OCI-LY1 (cell line): Measurements from ENCODE around the gene IPO13.

Experiments used
- H2AFZ ChIP-seq: fragments of 200-600 bp; sonication (generic), shearing (Covaris generic); 2 replicates; pipeline ENCODE4 v1.6.0; 2014; ENCODE audit warnings: antibody characterized with exemption, mild to moderate bottlenecking, low read length
- H3F3A ChIP-seq: fragments of 200-600 bp; sonication (generic), shearing (Covaris generic); 2 replicates; pipeline ENCODE4 v1.6.0; 2014; ENCODE audit warnings: mild to moderate bottlenecking, antibody characterized with exemption, low read length, moderate library complexity; ENCODE audit not compliant: insufficient read depth
- H3K27ac ChIP-seq: fragments of 200-600 bp; sonication (generic); 2 replicates; pipeline ENCODE4 v1.5.1; 2014; ENCODE audit warnings: low read length, mixed run types, mild to moderate bottlenecking, low read depth; ENCODE audit not compliant: poor library complexity, severe bottlenecking
- H3K27me3 ChIP-seq: fragments of 200-600 bp; sonication (generic); 2 replicates; pipeline ENCODE4 v1.6.0; 2014; ENCODE audit warnings: antibody characterized with exemption, mild to moderate bottlenecking, low read length, moderate library complexity; ENCODE audit not compliant: insufficient read depth
- H3K36me3 ChIP-seq: fragments of 200-600 bp; sonication (generic); 2 replicates; pipeline ENCODE4 v1.6.1; 2014; ENCODE audit warnings: mild to moderate bottlenecking, antibody characterized with exemption, low read length, moderate library complexity, mixed read lengths; ENCODE audit not compliant: insufficient read depth
- H3K4me1 ChIP-seq: fragments of 200-600 bp; sonication (generic); 2 replicates; pipeline ENCODE4 v1.5.1; 2014; ENCODE audit warnings: mild to moderate bottlenecking, low read length, moderate library complexity; ENCODE audit not compliant: insufficient read depth, severe bottlenecking
- H3K4me2 ChIP-seq: fragments of 200-600 bp; sonication (generic), shearing (Covaris generic); 2 replicates; pipeline ENCODE4 v1.6.1; 2014; ENCODE audit warnings: low read length
- H3K4me3 ChIP-seq: fragments of 200-600 bp; sonication (generic); 2 replicates; pipeline ENCODE4 v1.5.1; 2014; ENCODE audit warnings: low read length, low read depth, mild to moderate bottlenecking, mixed read lengths; ENCODE audit not compliant: poor library complexity, severe bottlenecking
- H3K79me2 ChIP-seq: fragments of 200-600 bp; shearing (Covaris generic); 2 replicates; pipeline ENCODE4 v1.6.1; 2016; ENCODE audit warnings: mixed run types, low read length, mixed read lengths; ENCODE audit not compliant: insufficient read depth
- H3K9ac ChIP-seq: fragments of 200-600 bp; sonication (generic), shearing (Covaris generic); 2 replicates; pipeline ENCODE4 v1.6.1; 2014; ENCODE audit warnings: mild to moderate bottlenecking, low read length, mixed read lengths
- H3K9me2 ChIP-seq: fragments of 200-600 bp; sonication (generic), shearing (Covaris generic); 2 replicates; pipeline ENCODE4 v1.6.1; 2014; ENCODE audit warnings: low read depth, mild to moderate bottlenecking, low read length, mixed read lengths
- H3K9me3 ChIP-seq: fragments of 200-600 bp; shearing (Covaris generic); 2 replicates; pipeline ENCODE4 v1.6.1; 2014; ENCODE audit warnings: low read length, mixed read lengths
- H4K20me1 ChIP-seq: fragments of 200-600 bp; sonication (generic), shearing (Covaris generic); 2 replicates; pipeline ENCODE4 v1.6.0; 2016; ENCODE audit warnings: mild to moderate bottlenecking, low read length; ENCODE audit not compliant: insufficient read depth
- EZH2 ChIP-seq: fragments of 200-600 bp; sonication (generic), shearing (Covaris generic); IDR thresholded peaks from 2 replicates; pipeline ENCODE4 v1.8.0; 2017; ENCODE audit warnings: borderline replicate concordance, mixed run types, mild to moderate bottlenecking, antibody characterized with exemption, low read length, moderate library complexity, mixed read lengths
- TF ChIP-seq, protein P1 (sequence below): fragments of 200-600 bp; sonication (generic), shearing (Covaris generic); IDR thresholded peaks from 2 replicates; pipeline ENCODE4 v1.5.1; 2017; ENCODE audit warnings: mild to moderate bottlenecking, antibody characterized with exemption, low read length, moderate library complexity, mixed read lengths

IPO13 gene

DNA sequence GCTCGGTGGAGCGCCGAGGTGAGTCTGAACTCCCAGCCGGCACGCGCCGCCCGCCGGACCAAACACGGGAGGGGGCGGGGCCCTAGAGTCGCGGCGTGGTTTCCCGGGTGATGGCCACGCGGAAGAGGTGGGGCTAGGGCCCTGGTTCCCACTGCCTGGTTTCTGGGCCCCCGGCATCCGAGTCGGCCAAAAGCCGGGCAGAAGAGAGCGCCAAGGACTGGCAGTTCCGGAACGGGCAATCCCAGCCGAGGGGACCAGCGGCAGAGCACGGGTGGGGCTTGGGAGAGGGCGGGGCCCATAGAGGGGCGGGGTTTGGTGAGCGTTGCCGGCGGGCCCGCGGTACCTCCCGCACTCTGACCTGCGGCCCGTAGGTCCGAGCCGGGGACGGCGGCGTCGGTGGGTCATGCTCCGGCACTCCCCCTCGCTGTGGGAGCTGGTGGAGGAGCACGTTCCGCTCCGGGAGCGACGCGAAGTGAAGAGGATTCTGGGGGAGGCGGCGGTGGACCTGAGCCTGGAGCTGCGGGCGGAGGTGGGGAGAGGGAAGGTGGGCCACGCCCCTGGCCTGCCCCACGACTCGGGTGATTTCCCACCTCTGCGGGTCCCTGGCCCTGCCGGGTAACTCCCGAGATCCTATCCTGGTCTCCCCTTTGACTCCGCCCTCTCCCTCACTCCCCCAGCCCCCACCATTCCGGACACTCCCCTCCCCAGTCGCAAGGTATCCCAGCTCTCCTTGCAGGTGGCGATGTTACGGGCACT, 44.9 kb downstream of the IPO13 start, which contains the start of gene CCDC24:
Gene CCDC24 (plus strand): TSS at position 124 of the 756 bp plus-strand sequence. CDS start 280 bp downstream, at position 404.
- Histone ChIP-seq H2AFZ (no peak within 1 kb of the TSS), H3K4me2 (peak within 1 kb of the TSS; percentile 71), H3K27ac (no peak within 1 kb of the TSS), H4K20me1 (no peaks in the 10 kb centered on the region), H3K27me3 (no peaks in the 10 kb centered on the region; the same call in 1 of the 2 replicates), H3K4me3 (peak within 1 kb of the TSS; percentile 59), H3K9me2 (no peaks in the 10 kb centered on the region), H3K9me3 (no peaks in the 10 kb centered on the region), H3K79me2 (no peaks in the 10 kb centered on the region), H3K9ac (peak within 1 kb of the TSS; percentile 52), H3F3A (no peaks in the 10 kb centered on the region), H3K36me3 (no peaks in the 10 kb centered on the region), H3K4me1 (peaks cover 14% of the 10 kb centered on the region)
- TF ChIP-seq, protein P1, sequence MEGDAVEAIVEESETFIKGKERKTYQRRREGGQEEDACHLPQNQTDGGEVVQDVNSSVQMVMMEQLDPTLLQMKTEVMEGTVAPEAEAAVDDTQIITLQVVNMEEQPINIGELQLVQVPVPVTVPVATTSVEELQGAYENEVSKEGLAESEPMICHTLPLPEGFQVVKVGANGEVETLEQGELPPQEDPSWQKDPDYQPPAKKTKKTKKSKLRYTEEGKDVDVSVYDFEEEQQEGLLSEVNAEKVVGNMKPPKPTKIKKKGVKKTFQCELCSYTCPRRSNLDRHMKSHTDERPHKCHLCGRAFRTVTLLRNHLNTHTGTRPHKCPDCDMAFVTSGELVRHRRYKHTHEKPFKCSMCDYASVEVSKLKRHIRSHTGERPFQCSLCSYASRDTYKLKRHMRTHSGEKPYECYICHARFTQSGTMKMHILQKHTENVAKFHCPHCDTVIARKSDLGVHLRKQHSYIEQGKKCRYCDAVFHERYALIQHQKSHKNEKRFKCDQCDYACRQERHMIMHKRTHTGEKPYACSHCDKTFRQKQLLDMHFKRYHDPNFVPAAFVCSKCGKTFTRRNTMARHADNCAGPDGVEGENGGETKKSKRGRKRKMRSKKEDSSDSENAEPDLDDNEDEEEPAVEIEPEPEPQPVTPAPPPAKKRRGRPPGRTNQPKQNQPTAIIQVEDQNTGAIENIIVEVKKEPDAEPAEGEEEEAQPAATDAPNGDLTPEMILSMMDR = no peak
- no peak for TF ChIP-seq EZH2

DNA sequence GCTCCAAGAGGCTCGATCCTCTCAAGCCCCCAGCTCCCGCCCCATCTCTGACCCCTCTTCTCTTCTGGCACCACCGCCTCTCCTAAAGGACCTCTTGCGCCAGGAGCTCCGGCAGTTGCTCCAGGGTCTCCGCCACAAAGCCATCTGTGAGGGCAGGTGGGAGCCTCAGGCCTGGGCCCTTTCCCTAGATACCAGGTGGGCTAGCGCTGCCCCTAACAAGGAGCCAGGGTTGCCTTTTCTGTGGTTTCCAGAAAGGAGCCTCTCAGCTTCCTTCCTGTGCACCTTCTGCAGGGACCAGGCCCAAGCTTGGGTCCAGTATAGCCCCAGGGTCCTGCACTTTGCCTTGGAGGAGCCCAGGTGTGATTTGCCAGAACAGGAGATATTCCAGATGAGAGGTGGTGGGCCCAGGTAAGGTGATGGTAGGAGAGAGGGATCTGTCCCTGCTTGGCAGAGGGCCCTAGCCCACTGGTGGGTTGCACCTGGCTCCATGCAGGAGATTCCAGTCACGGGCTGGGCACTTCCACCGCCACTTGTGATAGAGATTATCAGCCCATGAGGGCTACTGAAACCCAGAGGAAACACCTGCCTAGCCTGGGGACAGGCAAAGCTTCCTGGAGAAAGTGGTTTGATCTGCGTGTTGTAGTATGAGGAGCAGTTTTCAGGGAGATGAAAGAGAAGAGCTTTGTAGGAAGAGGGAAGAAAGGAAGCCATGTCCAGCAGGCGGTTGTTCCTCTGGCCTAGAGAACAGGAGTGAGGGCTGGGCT, 45.7 kb downstream of the IPO13 start:
- no peak overlapping the region for H3K27ac ChIP-seq
- peak overlapping the region; percentile 52; the same call in 1 of the 2 replicates for H3K9ac ChIP-seq
- peak overlapping the region; percentile 71 for H3K4me2 ChIP-seq
- H3K9me2 ChIP-seq = no peaks in the 10 kb centered on the region
- no peaks in the 10 kb centered on the region for H3K36me3 ChIP-seq
- H3K79me2 ChIP-seq = no peaks in the 10 kb centered on the region
- peaks cover 14% of the 10 kb centered on the region for H3K4me1 ChIP-seq
- TF ChIP-seq, protein P1 = no peak
- no peak for TF ChIP-seq EZH2
- no peaks in the 10 kb centered on the region for H3F3A ChIP-seq
- no peaks in the 10 kb centered on the region; the same call in 1 of the 2 replicates for H3K27me3 ChIP-seq
- peak overlapping the region; percentile 59 for H3K4me3 ChIP-seq
- H2AFZ ChIP-seq = no peak overlapping the region
- H4K20me1 ChIP-seq = no peaks in the 10 kb centered on the region
- H3K9me3 ChIP-seq = no peaks in the 10 kb centered on the region

DNA sequence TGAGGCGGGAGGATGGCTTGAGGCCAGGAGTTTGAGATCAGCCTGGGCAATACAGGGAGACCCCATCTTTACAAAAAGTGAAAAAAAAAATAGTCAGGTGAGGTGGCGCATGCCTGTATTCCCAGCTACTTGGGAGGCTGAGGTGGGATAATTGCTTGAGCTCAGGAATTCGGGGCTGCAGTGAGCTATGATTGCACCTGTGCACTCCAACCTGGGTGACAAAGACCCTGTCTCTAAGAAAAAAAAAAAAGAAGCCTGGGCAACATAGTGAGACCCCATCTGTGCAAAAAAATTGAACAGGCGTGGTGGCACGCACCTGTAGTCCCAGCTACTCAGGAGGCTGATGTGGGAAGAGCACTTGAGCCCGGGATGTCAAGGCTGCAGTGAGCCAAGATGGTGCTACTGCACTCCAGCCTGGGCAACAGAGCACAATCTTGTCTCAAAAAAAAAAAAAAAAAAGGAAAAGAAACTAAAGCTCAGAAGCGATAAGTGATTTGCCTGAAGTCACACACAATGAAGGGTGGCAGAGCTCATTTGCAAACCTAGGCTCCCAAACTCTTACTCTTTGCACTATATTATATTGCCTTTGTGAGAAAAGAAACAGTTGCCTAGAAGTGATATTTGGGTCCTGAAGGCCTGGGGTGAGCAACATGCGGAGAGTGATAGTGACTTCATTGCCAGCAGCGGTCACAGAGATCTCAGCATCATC, 46.6 kb downstream of the IPO13 start:
- no peaks in the 10 kb centered on the region for H3K9me3 ChIP-seq
- H3K27me3 ChIP-seq = no peaks in the 10 kb centered on the region; the same call in 1 of the 2 replicates
- H3K4me1 ChIP-seq = peaks cover 14% of the 10 kb centered on the region
- TF ChIP-seq EZH2 = no peak
- TF ChIP-seq, protein P1 = no peak
- no peaks in the 10 kb centered on the region for H3F3A ChIP-seq
- H3K4me3 ChIP-seq = no peak overlapping the region
- no peak overlapping the region for H3K9ac ChIP-seq
- H3K27ac ChIP-seq = no peak overlapping the region
- no peak overlapping the region for H2AFZ ChIP-seq
- no peaks in the 10 kb centered on the region for H3K36me3 ChIP-seq
- H4K20me1 ChIP-seq = no peaks in the 10 kb centered on the region
- no peaks in the 10 kb centered on the region for H3K9me2 ChIP-seq
- no peak overlapping the region for H3K4me2 ChIP-seq
- no peaks in the 10 kb centered on the region for H3K79me2 ChIP-seq
